ENCODE data around the gene NHSL2. TPM values are rescaled to one million over a fixed set of nuclear protein-coding genes. Genes with fewer than 3 reads are reported as not detected.

The NHSL2 gene
- total RNA-seq, 4 donors from 2014 or later = 10.4 to 35.8 (median 13.9) TPM

DNA sequence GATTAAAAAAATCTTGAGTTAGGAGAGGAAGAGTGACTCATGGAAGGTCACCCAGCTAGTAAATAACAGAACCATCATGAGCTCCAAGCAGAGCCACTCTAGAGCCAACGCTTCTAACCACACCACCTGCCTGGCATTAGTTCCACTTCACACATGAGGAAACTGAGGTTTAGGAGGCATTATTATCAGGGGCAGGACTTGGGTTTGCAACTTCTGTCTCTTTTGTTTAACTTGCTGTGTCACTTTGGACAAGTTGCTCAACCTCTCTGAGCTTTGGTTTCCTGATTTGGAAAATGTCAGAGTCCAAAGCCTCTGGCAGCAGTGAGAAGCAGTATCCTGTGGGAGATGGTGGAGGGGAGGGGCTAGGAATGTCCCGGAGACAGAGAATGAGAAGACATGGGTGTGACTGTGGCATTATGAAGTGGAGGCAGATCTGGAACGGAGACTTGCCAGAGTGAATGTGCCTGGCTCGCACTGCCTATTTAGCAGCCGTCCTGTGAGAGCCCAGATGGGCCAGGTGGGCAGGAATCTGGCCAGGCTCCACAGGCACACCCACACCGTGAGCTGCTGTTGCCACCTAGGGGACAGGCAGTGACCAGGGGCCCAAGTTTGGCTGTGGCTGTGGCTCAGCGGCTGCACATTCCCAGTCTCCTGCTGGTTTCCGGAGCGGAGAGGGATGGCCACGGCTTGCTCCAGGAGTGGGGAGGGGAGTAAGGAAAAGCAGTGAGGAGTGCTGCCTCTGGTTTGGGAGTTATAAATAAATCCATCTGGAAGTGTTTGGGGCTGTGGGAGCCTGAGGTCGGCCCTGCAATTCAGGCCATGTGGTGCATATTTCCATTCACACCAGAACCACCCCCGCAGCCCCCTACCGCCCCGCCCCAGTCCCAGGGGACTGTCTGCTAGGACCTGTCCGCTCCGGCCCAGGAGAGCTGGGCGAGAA, 93.4 kb downstream of the NHSL2 start:
- TF ChIP-seq EP300 (IDR thresholded peaks at IDR 0.05) = no peak
- H3K27ac ChIP-seq = peak overlapping the region in 3 of 4 donors; percentile 51 to 54 (median 54)
- no peaks in the 10 kb centered on the region for H3K27me3 ChIP-seq
- H3K9me3 ChIP-seq = no peaks in the 10 kb centered on the region
- no peaks in the 10 kb centered on the region for H3K36me3 ChIP-seq
- no peak overlapping the region for H3K4me3 ChIP-seq
- H3K4me1 ChIP-seq = peaks cover 0 to 23% (median 5%) of the 10 kb centered on the region in 3 donors
- 40% methylated on average over 2 of the region's 17 CpGs; no CpG with 5 or more reads in 1 of the 2 donors for WGBS, 2 donors (ENCODE audit: low coverage in 1 of 2)
- peak; percentile 52 for ATAC-seq

DNA sequence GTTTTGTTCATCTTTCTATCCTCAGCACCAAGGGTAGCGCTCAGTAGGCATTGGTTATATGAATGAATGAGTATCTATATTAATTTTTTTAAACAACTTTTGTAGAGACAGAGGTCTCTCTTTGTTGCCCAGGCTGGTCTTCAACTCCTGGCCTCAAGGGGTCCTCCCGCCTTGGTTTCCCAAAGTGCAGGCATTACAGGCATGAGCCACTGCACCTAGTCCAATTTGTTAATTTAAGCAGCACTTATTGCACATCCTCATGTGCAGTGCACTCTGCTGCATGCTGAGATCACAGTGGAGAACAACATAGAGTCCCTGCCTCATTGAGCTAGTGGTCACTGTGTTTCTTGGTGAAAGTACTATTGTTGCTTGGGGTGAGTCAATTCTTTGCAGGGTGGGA, 94.4 kb downstream of the NHSL2 start:
- no peak for ATAC-seq
- no peak for TF ChIP-seq POLR2A (IDR thresholded peaks at IDR 0.05)
- TF ChIP-seq, protein P1, sequence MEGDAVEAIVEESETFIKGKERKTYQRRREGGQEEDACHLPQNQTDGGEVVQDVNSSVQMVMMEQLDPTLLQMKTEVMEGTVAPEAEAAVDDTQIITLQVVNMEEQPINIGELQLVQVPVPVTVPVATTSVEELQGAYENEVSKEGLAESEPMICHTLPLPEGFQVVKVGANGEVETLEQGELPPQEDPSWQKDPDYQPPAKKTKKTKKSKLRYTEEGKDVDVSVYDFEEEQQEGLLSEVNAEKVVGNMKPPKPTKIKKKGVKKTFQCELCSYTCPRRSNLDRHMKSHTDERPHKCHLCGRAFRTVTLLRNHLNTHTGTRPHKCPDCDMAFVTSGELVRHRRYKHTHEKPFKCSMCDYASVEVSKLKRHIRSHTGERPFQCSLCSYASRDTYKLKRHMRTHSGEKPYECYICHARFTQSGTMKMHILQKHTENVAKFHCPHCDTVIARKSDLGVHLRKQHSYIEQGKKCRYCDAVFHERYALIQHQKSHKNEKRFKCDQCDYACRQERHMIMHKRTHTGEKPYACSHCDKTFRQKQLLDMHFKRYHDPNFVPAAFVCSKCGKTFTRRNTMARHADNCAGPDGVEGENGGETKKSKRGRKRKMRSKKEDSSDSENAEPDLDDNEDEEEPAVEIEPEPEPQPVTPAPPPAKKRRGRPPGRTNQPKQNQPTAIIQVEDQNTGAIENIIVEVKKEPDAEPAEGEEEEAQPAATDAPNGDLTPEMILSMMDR (IDR thresholded peaks at IDR 0.05) = no peak
- Histone ChIP-seq H3K27ac (peak overlapping the region in 2 of 4 donors; percentile 51 to 54), H3K4me3 (no peak overlapping the region), H3K4me1 (peaks cover 0 to 20% (median 5%) of the 10 kb centered on the region in 3 donors), H3K9me3 (no peaks in the 10 kb centered on the region), H3K27me3 (no peaks in the 10 kb centered on the region), H3K36me3 (no peaks in the 10 kb centered on the region)
- 88 to 94% methylated on average over 1 to 2 of the region's 2 CpGs for WGBS, 2 donors (ENCODE audit: low coverage in 1 of 2)

DNA sequence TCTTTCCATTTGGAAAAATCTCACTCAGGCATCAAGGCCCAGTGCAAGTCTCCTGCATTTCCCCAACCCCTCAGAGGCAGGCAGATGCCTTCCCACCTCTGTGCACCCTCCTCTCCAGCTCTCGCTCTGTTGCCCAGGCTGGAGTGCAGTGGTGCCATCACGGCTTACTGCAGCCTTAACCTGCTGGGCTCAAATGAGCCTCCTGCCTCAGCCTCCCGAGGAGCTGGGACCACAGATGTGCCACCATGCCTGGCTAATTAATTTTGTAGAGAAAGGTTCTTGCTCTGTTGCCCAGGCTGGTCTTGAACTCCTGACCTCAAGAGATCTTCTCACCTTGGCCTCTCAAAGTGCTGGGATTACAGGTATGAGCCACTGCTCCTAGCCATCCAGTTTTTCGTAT, 95.8 kb downstream of the NHSL2 start:
- no CpG with 5 or more reads among the region's 4 CpGs for WGBS, 2 donors (ENCODE audit: low coverage in 1 of 2)
- ATAC-seq = no peak
- Histone ChIP-seq H3K9me3 (no peaks in the 10 kb centered on the region), H3K36me3 (no peaks in the 10 kb centered on the region), H3K4me1 (peaks cover 0 to 20% (median 5%) of the 10 kb centered on the region in 3 donors), H3K27ac (no peak overlapping the region), H3K4me3 (no peak overlapping the region), H3K27me3 (no peaks in the 10 kb centered on the region)
- TF ChIP-seq POLR2AphosphoS5 (IDR thresholded peaks at IDR 0.05) (no peak), POLR2A (IDR thresholded peaks at IDR 0.05) (no peak), EP300 (IDR thresholded peaks at IDR 0.05) (no peak)
- TF ChIP-seq, protein P1 (IDR thresholded peaks at IDR 0.05) = no peak

DNA sequence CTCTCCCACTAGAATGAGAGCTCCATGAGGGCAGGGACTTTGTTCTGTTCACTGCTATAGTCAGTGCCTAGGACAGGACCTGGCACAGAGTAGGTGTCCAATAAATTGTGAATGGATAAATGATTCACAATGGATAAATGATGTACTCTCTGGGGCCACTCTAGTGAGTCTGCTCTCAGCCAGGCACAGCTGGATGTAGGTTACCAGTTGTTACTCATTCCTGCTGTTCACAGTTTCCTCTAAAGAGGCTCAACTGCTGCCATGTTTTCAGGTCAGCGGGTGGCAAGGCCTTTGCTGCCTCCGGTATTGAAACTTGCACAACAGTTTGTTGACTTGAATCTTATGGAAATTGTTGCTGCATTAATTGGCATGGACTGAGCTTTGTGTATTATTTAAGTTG, 99.1 kb downstream of the NHSL2 start:
- 100% methylated on average over 1 of the region's 2 CpGs; no CpG with 5 or more reads in 1 of the 2 donors for WGBS, 2 donors (ENCODE audit: low coverage in 1 of 2)
- TF ChIP-seq POLR2AphosphoS5 (IDR thresholded peaks at IDR 0.05) (no peak), EP300 (IDR thresholded peaks at IDR 0.05) (no peak), POLR2A (IDR thresholded peaks at IDR 0.05) (no peak)
- TF ChIP-seq, protein P1 (IDR thresholded peaks at IDR 0.05) = no peak
- Histone ChIP-seq H3K27ac (no peak overlapping the region), H3K36me3 (no peaks in the 10 kb centered on the region), H3K4me1 (no peaks in the 10 kb centered on the region), H3K27me3 (no peaks in the 10 kb centered on the region), H3K4me3 (no peak overlapping the region), H3K9me3 (no peaks in the 10 kb centered on the region)
- no peak for ATAC-seq

DNA sequence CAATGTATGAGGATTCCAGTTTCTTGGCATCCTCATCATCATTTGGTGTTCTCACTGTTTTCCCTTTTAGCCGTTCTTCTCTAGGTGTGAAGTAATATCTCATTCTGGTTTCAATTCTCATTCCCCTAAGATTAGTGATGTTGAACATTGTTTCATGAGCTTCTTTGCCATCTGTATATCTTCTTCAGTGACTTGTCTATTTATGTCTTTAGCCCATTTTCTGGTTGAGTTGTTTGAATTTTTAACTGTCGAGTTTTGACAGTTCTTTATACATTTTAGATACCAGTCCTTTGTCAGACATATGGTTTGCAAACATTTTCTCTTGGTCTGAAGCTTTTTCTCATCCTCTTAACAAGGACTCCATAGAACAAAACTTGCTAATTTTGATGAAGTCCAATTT, 101.1 kb downstream of the NHSL2 start:
- Histone ChIP-seq H3K27me3 (no peaks in the 10 kb centered on the region), H3K4me1 (no peaks in the 10 kb centered on the region), H3K4me3 (no peak overlapping the region), H3K9me3 (no peaks in the 10 kb centered on the region), H3K27ac (no peak overlapping the region), H3K36me3 (no peaks in the 10 kb centered on the region)
- 90 to 91% methylated on average over 2 of the region's 2 CpGs for WGBS, 2 donors (ENCODE audit: low coverage in 1 of 2)
- ATAC-seq = no peak
- TF ChIP-seq EP300 (IDR thresholded peaks at IDR 0.05) (no peak), POLR2A (IDR thresholded peaks at IDR 0.05) (no peak)

DNA sequence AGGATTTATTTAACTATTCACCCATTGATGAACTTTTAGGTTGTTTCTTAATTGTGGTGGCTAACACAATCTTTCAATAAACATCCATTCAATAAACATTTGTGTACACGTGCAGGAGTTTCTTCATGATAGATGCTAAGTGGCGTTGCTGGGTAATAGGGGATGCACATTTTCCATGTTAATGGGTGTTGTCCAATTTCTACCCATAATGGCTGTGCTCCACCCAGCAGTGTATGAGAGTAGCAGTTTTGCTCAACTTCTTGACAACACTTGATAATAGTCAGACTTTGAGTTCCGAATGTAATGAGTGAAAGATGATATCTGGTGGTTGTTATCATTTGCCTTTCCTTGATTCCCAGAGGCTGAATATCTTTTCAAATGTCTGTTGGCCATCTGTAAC, 104.7 kb downstream of the NHSL2 start:
- H3K4me1 ChIP-seq = peaks cover 0 to 24% (median 6%) of the 10 kb centered on the region in 3 donors
- H3K4me3 ChIP-seq = no peak overlapping the region
- no peaks in the 10 kb centered on the region for H3K36me3 ChIP-seq
- no peak for ATAC-seq
- no peaks in the 10 kb centered on the region for H3K27me3 ChIP-seq
- H3K27ac ChIP-seq = no peak overlapping the region
- TF ChIP-seq POLR2A (IDR thresholded peaks at IDR 0.05) = no peak
- TF ChIP-seq POLR2AphosphoS5 (IDR thresholded peaks at IDR 0.05) = no peak
- TF ChIP-seq, protein P1 (IDR thresholded peaks at IDR 0.05) = no peak
- no peak for TF ChIP-seq EP300 (IDR thresholded peaks at IDR 0.05)
- WGBS, 2 donors (ENCODE audit: low coverage in 1 of 2) = 64 to 82% methylated on average over 2 to 3 of the region's 3 CpGs
- no peaks in the 10 kb centered on the region for H3K9me3 ChIP-seq

All from gastroesophageal sphincter (tissue), 4 donors.